Measurements from ENCODE around the gene NR2F1-AS1. TPM values are rescaled to one million over a fixed set of nuclear protein-coding genes. Genes with fewer than 3 reads are reported as not detected.

Gene NR2F1-AS1
- total RNA-seq, 1 experiment from 2014 or later = 24.1 TPM

DNA sequence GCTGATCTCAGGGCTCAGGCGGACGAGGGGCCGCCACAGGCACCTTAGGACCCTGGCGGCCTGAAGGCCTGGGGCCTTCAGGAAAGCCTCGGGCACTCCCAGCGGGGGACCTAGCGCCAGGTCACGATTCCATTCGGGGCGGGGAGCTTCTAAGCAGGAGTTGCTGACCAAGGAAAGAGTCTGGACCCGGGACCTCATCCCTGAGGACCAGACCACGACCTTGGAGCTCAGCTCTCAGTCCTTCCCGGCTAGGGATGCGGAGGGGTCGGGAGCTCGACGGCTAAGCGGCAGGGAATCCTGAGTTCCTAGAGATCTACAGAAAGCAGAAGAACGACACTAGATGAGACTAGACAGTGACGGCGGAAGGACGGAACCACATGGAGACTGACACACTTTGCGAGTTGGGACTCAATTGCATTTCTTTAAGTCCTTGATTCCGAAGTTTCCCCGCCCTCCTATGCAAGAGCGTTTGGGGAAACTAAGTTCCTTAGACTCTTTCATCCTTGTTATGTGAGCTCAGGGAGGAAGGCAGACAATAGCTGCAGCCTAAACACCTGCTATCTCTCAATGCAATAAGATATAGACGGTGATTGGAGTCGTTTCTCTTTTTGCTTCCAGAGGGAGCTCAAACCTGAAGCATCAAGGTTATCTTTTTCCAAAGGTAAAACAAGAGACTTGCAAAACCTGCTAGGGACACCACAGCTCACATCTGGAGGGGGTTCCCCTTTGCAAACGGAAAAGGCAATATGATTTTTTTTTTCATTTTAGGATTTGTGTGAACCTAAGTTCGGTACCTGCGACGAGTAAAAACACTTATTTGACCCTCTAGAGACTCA is 9.7 kb downstream of the NR2F1-AS1 start:
- H3K27ac ChIP-seq (ENCODE audit: low read length) = no peak overlapping the region
- no peak overlapping the region for H3K4me2 ChIP-seq (ENCODE audit: low read length)
- DNase-seq (no peak), ATAC-seq (no peak)
- intact Hi-C loops (cut with micrococcal nuclease) = no loop called here
- TF ChIP-seq CTCF (conservative IDR thresholded peaks at IDR 0.05; ENCODE audit: low read depth, low read length) (no peak), EZH2 (IDR thresholded peaks at IDR 0.05; ENCODE audit: low read length, unreplicated experiment) (no peak), EZH2phosphoT487 (IDR thresholded peaks at IDR 0.05; ENCODE audit: borderline replicate concordance, low read length) (no peak)
- no peak overlapping the region for H3K4me3 ChIP-seq (ENCODE audit: low read length)
- no peaks in the 10 kb centered on the region for H4K20me1 ChIP-seq (ENCODE audit: low read length)
- no TSS peak for BruUV-seq (replicated peaks)
- no peak overlapping the region for H2AFZ ChIP-seq (ENCODE audit: low read length)
- H3F3A ChIP-seq (ENCODE audit: low read length, unreplicated experiment) = no peaks in the 10 kb centered on the region
- ChIA-PET CTCF (no interaction called here), POLR2A (ENCODE audit: unreplicated experiment) (interaction anchor here (0.6 kb wide), 1 partner anchor 300 kb away, joined by 9 read pairs; no protein-coding TSS in a partner anchor)
- H3K9me2 ChIP-seq (replicated peaks; ENCODE audit: low read length) = no peaks in the 10 kb centered on the region
- no peaks in the 10 kb centered on the region for H3K9me3 ChIP-seq (ENCODE audit: low read length)
- H3K36me3 ChIP-seq (ENCODE audit: low read depth, low read length) = peaks cover 29% of the 10 kb centered on the region
- H3K79me2 ChIP-seq (ENCODE audit: low read length) = peaks cover 96% of the 10 kb centered on the region
- H3K9ac ChIP-seq (ENCODE audit: low read length) = no peak overlapping the region
- H3K27me3 ChIP-seq (ENCODE audit: low read length) = no peaks in the 10 kb centered on the region
- H3K4me1 ChIP-seq (ENCODE audit: insufficient read depth, low read length) = peaks cover 7% of the 10 kb centered on the region

DNA sequence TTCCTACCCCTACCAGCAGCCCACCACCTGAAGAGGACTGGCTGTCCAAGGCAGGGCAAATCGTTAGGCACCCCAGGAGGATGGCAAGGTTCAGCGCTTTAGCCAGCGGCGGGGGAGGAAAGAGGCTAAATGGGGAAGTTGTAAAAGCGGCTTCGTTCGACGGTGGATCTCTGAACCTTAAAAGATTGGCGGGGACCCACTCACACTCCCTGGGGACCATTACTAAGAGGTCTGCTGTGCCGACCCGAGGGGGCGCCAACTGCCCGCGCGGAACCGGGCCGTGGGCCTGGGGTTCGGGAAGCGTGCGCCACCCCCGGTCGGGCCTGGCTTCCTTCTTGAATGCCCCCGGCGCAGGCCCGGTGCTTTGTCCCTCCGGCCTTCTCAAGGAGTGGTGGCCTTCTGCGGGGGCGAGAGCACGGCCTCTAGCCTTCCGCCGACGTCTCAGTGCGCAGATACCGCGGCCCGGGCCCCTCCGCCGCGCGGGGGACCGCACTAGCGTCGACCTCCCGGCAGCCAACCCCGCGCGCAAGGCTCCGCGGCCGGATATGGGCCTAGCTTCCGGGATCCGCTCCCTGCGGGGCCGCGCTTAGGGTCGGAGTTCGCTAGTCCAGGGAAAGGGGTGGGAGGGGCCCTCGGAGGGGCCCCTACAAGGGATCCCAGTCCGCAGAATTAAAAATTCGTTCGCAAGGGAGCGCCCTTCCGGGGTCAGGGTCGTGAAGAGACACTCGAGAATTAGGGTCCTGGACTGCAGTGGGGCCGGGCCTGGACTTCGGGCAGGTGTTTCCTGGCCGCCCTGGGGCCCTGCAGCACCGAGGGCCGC is 10.5 kb downstream of the NR2F1-AS1 start:
- no peak for ATAC-seq
- Histone ChIP-seq H3K79me2 (ENCODE audit: low read length) (peaks cover 95% of the 10 kb centered on the region), H3K4me3 (ENCODE audit: low read length) (no peak overlapping the region), H3K36me3 (ENCODE audit: low read depth, low read length) (peaks cover 24% of the 10 kb centered on the region), H3K9me3 (ENCODE audit: low read length) (no peaks in the 10 kb centered on the region), H3K4me1 (ENCODE audit: insufficient read depth, low read length) (peaks cover 2% of the 10 kb centered on the region), H3F3A (ENCODE audit: low read length, unreplicated experiment) (no peaks in the 10 kb centered on the region), H3K9me2 (replicated peaks; ENCODE audit: low read length) (no peaks in the 10 kb centered on the region), H3K27me3 (ENCODE audit: low read length) (no peaks in the 10 kb centered on the region), H3K27ac (ENCODE audit: low read length) (no peak overlapping the region), H2AFZ (ENCODE audit: low read length) (no peak overlapping the region), H4K20me1 (ENCODE audit: low read length) (no peaks in the 10 kb centered on the region), H3K4me2 (ENCODE audit: low read length) (no peak overlapping the region), H3K9ac (ENCODE audit: low read length) (no peak overlapping the region)
- ChIA-PET CTCF (no interaction called here), POLR2A (ENCODE audit: unreplicated experiment) (no interaction called here)
- DNase-seq = no peak
- intact Hi-C loops (cut with micrococcal nuclease) = no loop called here
- BruUV-seq (replicated peaks) = no TSS peak
- no peak for TF ChIP-seq EZH2 (IDR thresholded peaks at IDR 0.05; ENCODE audit: low read length, unreplicated experiment)
- TF ChIP-seq CTCF (conservative IDR thresholded peaks at IDR 0.05; ENCODE audit: low read depth, low read length) = no peak
- no peak for TF ChIP-seq EZH2phosphoT487 (IDR thresholded peaks at IDR 0.05; ENCODE audit: borderline replicate concordance, low read length)

Data from PC-3 (cell line).